Esophagus squamous epithelium (tissue), 4 donors: ENCODE results near the gene TRMT61A.

ENCODE experiments used
- CTCF ChIP-seq, 6 experiments: fragments of 450-650 bp in 4 of 6; fragments of 200-600 bp in 2 of 6; sonication (generic) in 2 of 6; IDR thresholded peaks; one replicate each; pipeline ENCODE4 v1.5.1; 2016 to 2019; ENCODE audit warnings: antibody characterized with exemption in 6 of 6, mild to moderate bottlenecking in 4 of 6, moderate library complexity in 4 of 6
- POLR2A ChIP-seq, 4 donors: fragments of 450-650 bp; IDR thresholded peaks; one replicate each; pipeline ENCODE4 v1.6.1; 2017; ENCODE audit warnings: antibody characterized with exemption in 4 of 4, mild to moderate bottlenecking in 4 of 4, moderate library complexity in 3 of 4

DNA sequence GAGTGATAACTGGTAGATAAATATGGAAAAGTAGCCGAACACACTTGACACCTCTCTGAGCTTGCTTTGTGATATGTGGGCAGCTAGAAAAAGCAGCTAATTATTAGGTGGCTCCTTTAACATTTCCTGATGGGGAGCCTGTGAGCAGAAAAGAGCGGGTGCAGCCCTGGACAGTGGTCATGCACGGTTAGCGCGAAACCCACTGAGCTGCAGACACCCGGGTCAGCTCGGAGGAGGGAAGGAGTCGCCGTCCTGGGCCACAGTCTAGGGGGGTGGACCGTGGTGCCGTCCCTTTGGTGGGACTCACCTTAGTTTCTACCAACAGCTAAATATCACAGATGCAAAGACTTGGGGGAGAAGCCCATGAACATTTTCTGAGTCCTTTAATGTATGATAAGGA lies 40.4 kb downstream of the TRMT61A start:
- TF ChIP-seq CTCF (IDR thresholded peaks at IDR 0.05) (no peak), POLR2A (IDR thresholded peaks at IDR 0.05) (no peak)
